Endothelial cell of umbilical vein (primary cell): ENCODE measurements around the gene PLSCR2. TPM values are rescaled to one million over a fixed set of nuclear protein-coding genes. Genes with fewer than 3 reads are reported as not detected.

ENCODE experiments used
- BruUV-seq: library from RNA; stranded (reverse); fragments of 400-500 nt; replicated peaks from 2 replicates; lab custom pipeline; 2021; lab: Mats Ljungman, UMichigan
- CTCF ChIA-PET: fragments of 300-600, 350-600 bp; sonication (Branson Sonifier 250); formaldehyde crosslinking; loops from one replicate; lab custom pipeline; 2021; ENCODE audit warnings: antibody characterized with exemption, inconsistent platforms; lab: Charles Lee
- POLR2A ChIA-PET: fragments of 300-600, 350-600 bp; sonication (Branson Sonifier 250); formaldehyde crosslinking; loops from one replicate; lab custom pipeline; 2021; ENCODE audit warnings: antibody characterized with exemption, inconsistent platforms; lab: Charles Lee
- DNase-seq: peaks from one replicate; pipeline ENCODE4 v3.0.0-alpha.2; 2011; ENCODE audit warnings: low read depth, low spot score
- FAIRE-seq: peaks from 2 replicates; lab custom pipeline; 2011; peaks lifted over from hg19 to GRCh38; lab: Jason Lieb, UNC
- H2AFZ ChIP-seq: 2 replicates; pipeline ENCODE4 v1.6.0; 2012; ENCODE audit warnings: low read depth, low read length, control low read depth, inconsistent platforms
- H3K27ac ChIP-seq: 2 replicates; pipeline ENCODE4 v1.5.1; 2011; ENCODE audit warnings: low read depth, mild to moderate bottlenecking, control low read depth, low read length, moderate library complexity; ENCODE audit not compliant: insufficient read depth
- H3K27me3 ChIP-seq, 2 experiments: 2 replicates each; pipeline versions ENCODE4 v1.6.0 to v1.6.1; 2011; ENCODE audit warnings: low read length in 2 of 2, mixed read lengths in 1 of 2; ENCODE audit not compliant: control insufficient read depth in 2 of 2, insufficient read depth in 2 of 2
- H3K36me3 ChIP-seq, 2 experiments: 2 replicates in 1 of 2; 3 replicates in 1 of 2; pipeline ENCODE4 v1.5.1; 2011; ENCODE audit warnings: low read length in 2 of 2, mild to moderate bottlenecking in 1 of 2, moderate library complexity in 1 of 2; ENCODE audit not compliant: control insufficient read depth in 2 of 2, insufficient read depth in 2 of 2; ENCODE audit errors: extremely low read depth in 1 of 2
- H3K4me1 ChIP-seq: 3 replicates; pipeline ENCODE4 v1.5.1; 2011; ENCODE audit warnings: mild to moderate bottlenecking, low read length; ENCODE audit not compliant: control insufficient read depth, insufficient read depth; ENCODE audit errors: extremely low read depth
- H3K4me2 ChIP-seq: 2 replicates; pipeline ENCODE4 v1.6.1; 2011; ENCODE audit warnings: low read length, control low read depth, mixed read lengths; ENCODE audit not compliant: insufficient read depth
- H3K4me3 ChIP-seq, 3 experiments: fragments of 200-600 bp in 1 of 3; sonication (generic), shearing (Covaris generic) in 1 of 3; replicated peaks in 1 of 3; 2 replicates each; pipeline ENCODE4 v1.5.1; 2011 to 2016; ENCODE audit warnings: control low read depth in 3 of 3, low read length in 3 of 3, mild to moderate bottlenecking in 2 of 3, inconsistent platforms in 1 of 3, low read depth in 1 of 3, moderate library complexity in 1 of 3; ENCODE audit not compliant: insufficient read depth in 1 of 3
- H3K79me2 ChIP-seq: 2 replicates; pipeline ENCODE4 v1.6.0; 2012; ENCODE audit warnings: low read length, inconsistent platforms; ENCODE audit not compliant: control insufficient read depth, insufficient read depth
- H3K9ac ChIP-seq: replicated peaks from 2 replicates; pipeline ENCODE3; 2011; ENCODE audit warnings: low read length, control low read depth; ENCODE audit not compliant: insufficient read depth; ENCODE audit errors: extremely low read depth
- H3K9me1 ChIP-seq: replicated peaks from 3 replicates; pipeline ENCODE4 v1.6.0; 2011; ENCODE audit warnings: mild to moderate bottlenecking, low read length; ENCODE audit not compliant: control insufficient read depth, insufficient read depth; ENCODE audit errors: extremely low read depth
- H3K9me3 ChIP-seq: replicated peaks from 2 replicates; pipeline ENCODE4 v1.5.1; 2012; ENCODE audit warnings: low read length, inconsistent platforms; ENCODE audit not compliant: control insufficient read depth, insufficient read depth
- H4K20me1 ChIP-seq: replicated peaks from 2 replicates; pipeline ENCODE3; 2011; ENCODE audit warnings: mild to moderate bottlenecking, low read length; ENCODE audit not compliant: control insufficient read depth, insufficient read depth; ENCODE audit errors: extremely low read depth
- EZH2 ChIP-seq: IDR thresholded peaks from 2 replicates; pipeline ENCODE4 v1.6.1; 2012; ENCODE audit warnings: borderline replicate concordance, low read depth, mild to moderate bottlenecking, moderate library complexity, low read length, inconsistent platforms; ENCODE audit not compliant: severe bottlenecking
- FOS ChIP-seq: IDR thresholded peaks from 2 replicates; pipeline ENCODE4 v1.6.1; 2011; ENCODE audit warnings: mild to moderate bottlenecking, low read length, moderate library complexity, borderline replicate concordance; ENCODE audit not compliant: insufficient read depth
- GATA2 ChIP-seq: IDR thresholded peaks from 2 replicates; pipeline ENCODE4 v1.7.0; 2011; ENCODE audit warnings: low read depth, mild to moderate bottlenecking, moderate library complexity, mixed read lengths, low read length; ENCODE audit not compliant: insufficient read length, insufficient read depth
- JUN ChIP-seq: IDR thresholded peaks from 2 replicates; pipeline ENCODE4 v1.6.1; 2011; ENCODE audit warnings: borderline replicate concordance, low read depth; ENCODE audit not compliant: insufficient read length, insufficient read depth
- MYC ChIP-seq: IDR thresholded peaks from one replicate; pipeline ENCODE4 v1.6.1; 2011; ENCODE audit warnings: mild to moderate bottlenecking, low read depth, low read length
- POLR2A ChIP-seq: IDR thresholded peaks from 2 replicates; pipeline ENCODE4 v1.6.1; 2012; ENCODE audit warnings: low read depth, mild to moderate bottlenecking, control low read depth, low read length
- POLR2AphosphoS5 ChIP-seq: IDR thresholded peaks from 2 replicates; pipeline ENCODE4 v1.6.1; 2012; ENCODE audit warnings: low read depth, mild to moderate bottlenecking, control low read depth, low read length, moderate library complexity; ENCODE audit not compliant: insufficient read depth
- dilution Hi-C: fragments of 300-500 bp; cut with MboI; formaldehyde crosslinking; loops from one replicate; pipeline ENCODE4 v1.15.0; 2019; ENCODE audit warnings: low sequenced_read_pairs; ENCODE audit not compliant: extremely low pct_ligation_motif_present
- intact Hi-C: fragments of 100-400 bp; cut with micrococcal nuclease; formaldehyde crosslinking; loops from one replicate; pipeline ENCODE4 v1.10.0; 2022
- polyA plus RNA-seq, 4 experiments: library from polyadenylated mRNA; depleted of rRNA in 3 of 4; stranded (reverse) in 3 of 4; unstranded in 1 of 4; fragments of >200 nt; gene quantifications; 2 replicates each; pipeline versions ENCODE4 v1.2.1 to v1.2.3, GENCODE V29; 2011 to 2012; ENCODE audit warnings: missing spikeins in 1 of 4
- total RNA-seq: library from RNA; stranded (reverse); gene quantifications from 2 replicates; pipeline ENCODE4 v1.2.3, GENCODE V29; 2021
- TF ChIP-seq, protein P1 (sequence below): IDR thresholded peaks from 2 replicates; pipeline ENCODE4 v1.6.1; 2011; ENCODE audit not compliant: insufficient read depth, insufficient read length
- TF ChIP-seq, protein P2 (sequence below), 2 donors: IDR thresholded peaks; 1 replicate in 1 of 2; 2 replicates in 1 of 2; pipeline ENCODE4 v1.5.1; 2011; ENCODE audit warnings: low read length in 2 of 2, mild to moderate bottlenecking in 2 of 2, moderate library complexity in 2 of 2, control low read depth in 1 of 2, inconsistent platforms in 1 of 2, low read depth in 1 of 2; ENCODE audit not compliant: insufficient read depth in 1 of 2; ENCODE audit errors: extremely low read depth in 1 of 2

Gene PLSCR2
- total and polyA plus RNA-seq, 2 donors (not counting 3 experiments of a cell fraction or from before 2014, with no cell fraction given), result not detected

DNA sequence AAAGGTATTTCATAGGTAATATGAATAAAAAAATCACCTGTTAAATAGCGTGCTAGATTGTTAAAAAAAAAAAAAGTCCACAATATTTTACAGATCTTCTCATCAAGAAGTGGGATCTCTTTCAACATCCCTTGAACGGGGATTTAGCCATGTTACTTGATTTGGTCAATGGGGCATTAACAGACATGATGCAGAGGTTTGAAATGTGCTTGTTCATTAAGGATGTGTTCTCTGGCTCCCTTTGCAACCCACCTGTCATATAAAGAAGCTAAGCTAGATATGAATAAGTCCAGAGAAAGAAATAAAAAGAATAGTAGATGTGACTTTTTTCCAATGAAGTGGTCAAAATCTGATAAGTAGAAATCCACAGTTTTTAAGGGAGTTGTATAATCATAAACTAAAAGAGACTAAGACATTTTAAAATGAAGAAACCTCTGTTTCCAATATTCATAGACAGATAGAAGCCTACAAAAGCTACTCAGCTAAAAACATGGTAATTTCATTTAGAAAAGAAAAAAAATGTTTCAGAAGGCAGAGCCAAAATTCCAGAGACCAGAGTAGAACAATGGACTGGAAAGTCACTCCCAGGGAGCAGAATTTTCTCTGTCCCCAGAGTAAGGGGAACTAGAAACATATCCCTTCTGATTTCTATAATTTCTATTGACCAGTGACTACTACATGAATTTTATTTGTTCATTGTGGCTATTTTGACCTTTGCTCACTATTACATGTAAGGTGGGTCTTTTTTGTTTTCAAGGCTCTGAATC is 79.2 kb downstream of the PLSCR2 start:
- POLR2A ChIA-PET, result no interaction called here
- DNase-seq, result peak; percentile 3

More for the DNA sequence above, 79.2 kb downstream of the PLSCR2 start:
- no TSS peak for BruUV-seq
- H3K4me2 ChIP-seq, result no peak overlapping the region
- no peak overlapping the region for H3K27ac ChIP-seq
- no peaks in the 10 kb centered on the region for H3K79me2 ChIP-seq
- FAIRE-seq, result no peak
- no peaks in the 10 kb centered on the region for H3K36me3 ChIP-seq
- intact Hi-C loops, result no loop called here
- no peaks in the 10 kb centered on the region for H3K4me1 ChIP-seq
- H3K4me3 ChIP-seq, result no peak overlapping the region
- CTCF ChIA-PET, result interaction anchor here (1.1 to 1.3 kb wide), 2 partner anchors 52 to 325 kb away, joined by 3 to 4 read pairs; no protein-coding TSS in a partner anchor
- no peaks in the 10 kb centered on the region for H3K27me3 ChIP-seq
- no peak overlapping the region for H3K9ac ChIP-seq
- TF ChIP-seq POLR2A (no peak), MYC (no peak), GATA2 (no peak), POLR2AphosphoS5 (no peak), FOS (no peak), JUN (no peak), EZH2 (no peak)
- TF ChIP-seq, protein P1, sequence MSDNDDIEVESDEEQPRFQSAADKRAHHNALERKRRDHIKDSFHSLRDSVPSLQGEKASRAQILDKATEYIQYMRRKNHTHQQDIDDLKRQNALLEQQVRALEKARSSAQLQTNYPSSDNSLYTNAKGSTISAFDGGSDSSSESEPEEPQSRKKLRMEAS, result no peak
- TF ChIP-seq, protein P2, sequence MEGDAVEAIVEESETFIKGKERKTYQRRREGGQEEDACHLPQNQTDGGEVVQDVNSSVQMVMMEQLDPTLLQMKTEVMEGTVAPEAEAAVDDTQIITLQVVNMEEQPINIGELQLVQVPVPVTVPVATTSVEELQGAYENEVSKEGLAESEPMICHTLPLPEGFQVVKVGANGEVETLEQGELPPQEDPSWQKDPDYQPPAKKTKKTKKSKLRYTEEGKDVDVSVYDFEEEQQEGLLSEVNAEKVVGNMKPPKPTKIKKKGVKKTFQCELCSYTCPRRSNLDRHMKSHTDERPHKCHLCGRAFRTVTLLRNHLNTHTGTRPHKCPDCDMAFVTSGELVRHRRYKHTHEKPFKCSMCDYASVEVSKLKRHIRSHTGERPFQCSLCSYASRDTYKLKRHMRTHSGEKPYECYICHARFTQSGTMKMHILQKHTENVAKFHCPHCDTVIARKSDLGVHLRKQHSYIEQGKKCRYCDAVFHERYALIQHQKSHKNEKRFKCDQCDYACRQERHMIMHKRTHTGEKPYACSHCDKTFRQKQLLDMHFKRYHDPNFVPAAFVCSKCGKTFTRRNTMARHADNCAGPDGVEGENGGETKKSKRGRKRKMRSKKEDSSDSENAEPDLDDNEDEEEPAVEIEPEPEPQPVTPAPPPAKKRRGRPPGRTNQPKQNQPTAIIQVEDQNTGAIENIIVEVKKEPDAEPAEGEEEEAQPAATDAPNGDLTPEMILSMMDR (IDR thresholded peaks at IDR 0.05; ENCODE audit: extremely low read depth in 1 of 2, insufficient read depth in 1 of 2, low read depth in 1 of 2, low read length in 2 of 2), result no peak
- no peaks in the 10 kb centered on the region for H3K9me3 ChIP-seq
- no peaks in the 10 kb centered on the region for H4K20me1 ChIP-seq
- dilution Hi-C loops, result no loop called here
- peak overlapping the region; percentile 3 for H2AFZ ChIP-seq
- no peaks in the 10 kb centered on the region for H3K9me1 ChIP-seq
